Measurements from ENCODE around the gene CLDN25. TPM values are rescaled to one million over a fixed set of nuclear protein-coding genes. Genes with fewer than 3 reads are reported as not detected.
A peak's percentile ranks its signal among the peaks of the same experiment; 100 is the strongest.

Gene CLDN25
- total and polyA plus RNA-seq, 3 donors from 2014 or later: not detected

GRCh38 chr11:113805640-113806039 is 26.0 kb downstream of the CLDN25 start:
- DNase-seq: no peak
- H3K4me1 ChIP-seq: no peaks in the 10 kb centered on the region
- TF ChIP-seq POLR2A (IDR thresholded peaks at IDR 0.05) (no peak), CTCF (IDR thresholded peaks at IDR 0.05) (no peak)
- no peaks in the 10 kb centered on the region for H3K9me3 ChIP-seq
- intact Hi-C loops (cut with DNase I; ENCODE audit: low total_unique reads): no loop called here
- H3K27me3 ChIP-seq: no peaks in the 10 kb centered on the region
- no peaks in the 10 kb centered on the region for H3K36me3 ChIP-seq (ENCODE audit: low read depth, missing control alignments)
- no peak overlapping the region for H3K27ac ChIP-seq
- no peak overlapping the region for H3K4me3 ChIP-seq

- Histone ChIP-seq H3K27me3 (no peaks in the 10 kb centered on the region), H3K9me3 (no peaks in the 10 kb centered on the region), H3K27ac (no peak overlapping the region), H3K4me1 (no peaks in the 10 kb centered on the region), H3K36me3 (ENCODE audit: low read depth, missing control alignments) (no peaks in the 10 kb centered on the region), H3K4me3 (no peak overlapping the region)
- intact Hi-C loops (cut with DNase I; ENCODE audit: low total_unique reads): no loop called here
- DNase-seq: peak; percentile 58
- WGBS, 2 donors: 89 to 92% methylated on average over 2 of the region's 2 CpGs
- peak in 1 of 3 experiments; percentile 47 for TF ChIP-seq CTCF (IDR thresholded peaks at IDR 0.05)
- no peak for TF ChIP-seq POLR2A (IDR thresholded peaks at IDR 0.05)
Measured at GRCh38 chr11:113806406-113806805, 26.8 kb downstream of the CLDN25 start.

- no peak for TF ChIP-seq POLR2A (IDR thresholded peaks at IDR 0.05)
- TF ChIP-seq CTCF (IDR thresholded peaks at IDR 0.05): no peak
Measured at GRCh38 chr11:113808931-113809330, 29.3 kb downstream of the CLDN25 start.

GRCh38 chr11:113814181-113814580 is 34.6 kb downstream of the CLDN25 start:
- TF ChIP-seq POLR2A (IDR thresholded peaks at IDR 0.05): no peak
- TF ChIP-seq CTCF (IDR thresholded peaks at IDR 0.05): no peak
- H3K4me1 ChIP-seq: no peaks in the 10 kb centered on the region
- H3K9me3 ChIP-seq: no peaks in the 10 kb centered on the region
- intact Hi-C loops (cut with DNase I; ENCODE audit: low total_unique reads): no loop called here
- no peak for DNase-seq
- H3K27me3 ChIP-seq: no peaks in the 10 kb centered on the region
- H3K4me3 ChIP-seq: no peak overlapping the region
- no peaks in the 10 kb centered on the region for H3K36me3 ChIP-seq (ENCODE audit: low read depth, missing control alignments)
- H3K27ac ChIP-seq: no peak overlapping the region

More at GRCh38 chr11:113808931-113809330, 29.3 kb downstream of the CLDN25 start:
- 48 to 50% methylated on average over 2 of the region's 2 CpGs for WGBS, 2 donors
- intact Hi-C loops (cut with DNase I; ENCODE audit: low total_unique reads): no loop called here
- DNase-seq: no peak
- no peaks in the 10 kb centered on the region for H3K36me3 ChIP-seq (ENCODE audit: low read depth, missing control alignments)
- no peak overlapping the region for H3K27ac ChIP-seq
- no peaks in the 10 kb centered on the region for H3K4me1 ChIP-seq
- no peaks in the 10 kb centered on the region for H3K27me3 ChIP-seq
- H3K4me3 ChIP-seq: no peak overlapping the region
- no peaks in the 10 kb centered on the region for H3K9me3 ChIP-seq

GRCh38 chr11:113817162-113817561 is 37.6 kb downstream of the CLDN25 start:
- no peaks in the 10 kb centered on the region for H3K36me3 ChIP-seq (ENCODE audit: low read depth, missing control alignments)
- H3K27me3 ChIP-seq: no peaks in the 10 kb centered on the region
- H3K4me1 ChIP-seq: no peaks in the 10 kb centered on the region
- DNase-seq: no peak
- no peak overlapping the region for H3K27ac ChIP-seq
- intact Hi-C loops (cut with DNase I; ENCODE audit: low total_unique reads): no loop called here
- 93 to 100% methylated on average over 1 of the region's 1 CpG for WGBS, 2 donors
- no peak overlapping the region for H3K4me3 ChIP-seq
- TF ChIP-seq CTCF (IDR thresholded peaks at IDR 0.05) (no peak), POLR2A (IDR thresholded peaks at IDR 0.05) (no peak)
- no peaks in the 10 kb centered on the region for H3K9me3 ChIP-seq
